Measurements from ENCODE around the gene FOXA3. TPM values are rescaled to one million over a fixed set of nuclear protein-coding genes. Genes with fewer than 3 reads are reported as not detected.

FOXA3 gene
- total and polyA plus RNA-seq, 2 experiments from 2014 or later = 14.6 to 18.6 TPM

DNA sequence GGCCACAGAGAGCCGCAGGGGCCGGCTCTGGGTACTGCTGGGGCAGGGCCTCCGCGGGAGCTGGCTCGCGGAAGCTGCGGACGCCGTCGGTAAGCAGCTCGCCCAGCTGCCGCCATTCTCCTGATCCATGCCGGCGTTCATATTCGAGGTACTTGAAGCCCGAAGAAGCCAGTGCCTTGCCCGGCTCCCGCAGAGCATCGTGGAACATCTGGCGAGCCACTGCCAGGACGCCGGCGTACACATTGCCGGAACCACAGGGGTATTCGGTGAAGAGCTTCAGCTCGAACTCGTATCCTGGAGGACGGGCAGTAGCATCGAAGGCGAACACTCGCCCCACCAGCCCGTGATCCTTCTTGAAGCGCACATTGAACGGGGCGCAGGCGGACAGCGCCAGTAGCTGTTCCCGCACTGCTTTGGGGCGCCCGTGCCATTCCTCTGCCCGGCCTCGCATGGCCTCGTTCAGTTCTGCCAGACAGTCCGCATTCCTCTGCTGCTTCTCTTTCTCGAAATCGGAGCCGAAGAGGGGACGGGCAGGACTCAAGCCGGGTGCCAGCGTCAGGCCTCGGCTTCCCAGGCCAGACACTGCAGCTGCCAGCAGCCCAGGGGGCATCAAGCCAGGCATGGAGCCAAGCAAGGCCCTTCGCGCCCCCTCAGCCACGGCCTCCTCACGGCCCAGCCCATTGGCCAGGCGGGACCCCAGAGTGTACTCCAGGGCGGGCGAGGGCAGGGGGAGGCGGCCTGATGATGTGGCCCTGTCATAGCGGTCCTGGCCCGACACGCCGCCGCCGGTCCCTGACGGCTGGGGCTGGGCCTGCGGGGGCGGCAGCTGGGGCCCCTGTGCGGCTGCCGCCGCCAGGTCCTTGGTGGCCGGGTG is 20.8 kb downstream of the FOXA3 start:
- no peaks in the 10 kb centered on the region for H3K9me3 ChIP-seq (ENCODE audit: low read depth)
- no peak overlapping the region for H2AFZ ChIP-seq
- DNase-seq (ENCODE audit: low spot score) = no peak
- no peaks in the 10 kb centered on the region for H3K27me3 ChIP-seq
- H3K4me1 ChIP-seq (ENCODE audit: insufficient read depth) = peaks cover 17% of the 10 kb centered on the region
- 69% methylated on average over 59 of the region's 72 CpGs for WGBS (ENCODE audit: low lambda C conversion rate, missing lambda C conversion rate)
- H3K79me2 ChIP-seq = peaks cover 22% of the 10 kb centered on the region
- H3K27ac ChIP-seq = peak overlapping the region; percentile 95
- no peaks in the 10 kb centered on the region for H3K9me2 ChIP-seq (replicated peaks; ENCODE audit: insufficient read depth)
- peaks cover 19% of the 10 kb centered on the region for H4K20me1 ChIP-seq (ENCODE audit: insufficient read depth, poor library complexity, severe bottlenecking)
- TF ChIP-seq EZH2phosphoT487 (IDR thresholded peaks at IDR 0.05; ENCODE audit: low read depth, severe bottlenecking, unreplicated experiment) = no peak
- TF ChIP-seq EZH2 (IDR thresholded peaks at IDR 0.05; ENCODE audit: borderline replicate concordance) = no peak
- H3K4me3 ChIP-seq = peak overlapping the region; percentile 73
- no peaks in the 10 kb centered on the region for H3K36me3 ChIP-seq (replicated peaks; ENCODE audit: insufficient read depth, low read depth)
- peak overlapping the region; percentile 93 for H3K4me2 ChIP-seq

DNA sequence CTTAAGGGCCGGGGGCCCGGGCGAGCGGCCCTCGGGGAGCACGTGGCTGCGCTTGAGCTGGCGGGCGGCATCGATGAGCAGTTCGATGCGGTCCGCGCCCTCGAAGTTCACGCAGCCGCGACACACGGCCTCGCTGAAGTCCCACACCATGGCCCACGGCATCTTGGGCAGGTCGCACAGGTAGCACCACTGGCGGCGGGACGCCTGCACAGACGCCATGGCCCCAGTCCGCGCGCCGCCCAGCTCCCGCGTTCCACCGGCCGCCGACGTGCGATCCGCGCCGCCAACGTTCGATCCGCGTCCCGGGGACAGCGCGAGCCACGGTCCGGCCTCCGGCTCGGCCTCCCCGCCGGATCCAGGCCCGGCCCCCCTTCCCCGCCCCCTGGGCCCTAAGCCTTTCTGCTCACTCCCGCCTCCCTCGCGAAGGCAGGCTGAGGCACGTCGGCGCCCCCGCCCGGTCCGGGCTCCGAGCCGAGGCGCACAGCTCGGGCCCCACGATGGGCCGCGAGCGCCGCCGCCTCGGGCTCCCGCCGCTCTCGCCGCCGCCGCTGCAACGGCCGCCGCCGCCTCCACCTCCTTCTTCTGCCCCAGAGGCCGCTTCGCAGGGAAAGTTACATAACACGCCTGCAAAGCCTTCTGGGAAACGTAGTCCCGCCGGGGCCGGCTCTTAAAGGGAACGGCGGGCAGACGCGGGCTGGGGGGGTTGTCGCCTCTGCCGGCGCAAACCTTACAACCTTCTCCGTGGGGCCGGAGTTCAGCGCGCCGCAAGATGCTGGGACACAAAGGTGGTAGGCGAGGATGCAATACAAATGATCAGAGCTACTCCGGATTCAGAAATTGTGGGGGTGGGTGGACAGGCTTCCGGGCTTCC is 21.7 kb downstream of the FOXA3 start, which contains the start of gene IRF2BP1:
Gene IRF2BP1, minus strand, starts transcription at position 586 of the 871 bp plus-strand sequence. Its CDS starts 367 bp downstream, at position 219.
- peak within 1 kb of the TSS; percentile 73 for H3K4me3 ChIP-seq
- peak within 1 kb of the TSS; percentile 93 for H3K4me2 ChIP-seq
- H3K27me3 ChIP-seq = no peaks in the 10 kb centered on the region
- peak within 1 kb of the TSS; percentile 68 for H2AFZ ChIP-seq
- H3K9me2 ChIP-seq (replicated peaks; ENCODE audit: insufficient read depth) = no peaks in the 10 kb centered on the region
- under 1% methylated on average over 96 of the region's 107 CpGs for WGBS (ENCODE audit: low lambda C conversion rate, missing lambda C conversion rate)
- H3K79me2 ChIP-seq = peaks cover 22% of the 10 kb centered on the region
- DNase-seq (ENCODE audit: low spot score) = peak; percentile 97
- H3K9me3 ChIP-seq (ENCODE audit: low read depth) = no peaks in the 10 kb centered on the region
- peak within 1 kb of the TSS; percentile 95 for H3K27ac ChIP-seq
- peaks cover 17% of the 10 kb centered on the region for H3K4me1 ChIP-seq (ENCODE audit: insufficient read depth)
- TF ChIP-seq CTCF (IDR thresholded peaks at IDR 0.05; ENCODE audit: poor library complexity) (no peak), EZH2 (IDR thresholded peaks at IDR 0.05; ENCODE audit: borderline replicate concordance) (no peak), EZH2phosphoT487 (IDR thresholded peaks at IDR 0.05; ENCODE audit: low read depth, severe bottlenecking, unreplicated experiment) (no peak)
- H3K36me3 ChIP-seq (replicated peaks; ENCODE audit: insufficient read depth, low read depth) = no peaks in the 10 kb centered on the region
- peaks cover 19% of the 10 kb centered on the region for H4K20me1 ChIP-seq (ENCODE audit: insufficient read depth, poor library complexity, severe bottlenecking)

GRCh38 chr19:45886427-45887199 is 22.5 kb downstream of the FOXA3 start:
- 1% methylated on average over 32 of the region's 32 CpGs for WGBS (ENCODE audit: low lambda C conversion rate, missing lambda C conversion rate)
- peaks cover 17% of the 10 kb centered on the region for H3K4me1 ChIP-seq (ENCODE audit: insufficient read depth)

More at GRCh38 chr19:45886427-45887199, 22.5 kb downstream of the FOXA3 start:
- peak overlapping the region; percentile 73 for H3K4me3 ChIP-seq
- H2AFZ ChIP-seq = peak overlapping the region; percentile 68
- H3K79me2 ChIP-seq = peaks cover 22% of the 10 kb centered on the region
- H3K9me3 ChIP-seq (ENCODE audit: low read depth) = no peaks in the 10 kb centered on the region
- peaks cover 19% of the 10 kb centered on the region for H4K20me1 ChIP-seq (ENCODE audit: insufficient read depth, poor library complexity, severe bottlenecking)
- peak overlapping the region; percentile 95 for H3K27ac ChIP-seq
- peak; percentile 96 for DNase-seq (ENCODE audit: low spot score)
- no peaks in the 10 kb centered on the region for H3K36me3 ChIP-seq (replicated peaks; ENCODE audit: insufficient read depth, low read depth)
- TF ChIP-seq EZH2 (IDR thresholded peaks at IDR 0.05; ENCODE audit: borderline replicate concordance) = no peak
- no peak for TF ChIP-seq CTCF (IDR thresholded peaks at IDR 0.05; ENCODE audit: poor library complexity)
- TF ChIP-seq EZH2phosphoT487 (IDR thresholded peaks at IDR 0.05; ENCODE audit: low read depth, severe bottlenecking, unreplicated experiment) = no peak
- H3K27me3 ChIP-seq = no peaks in the 10 kb centered on the region
- no peaks in the 10 kb centered on the region for H3K9me2 ChIP-seq (replicated peaks; ENCODE audit: insufficient read depth)
- H3K4me2 ChIP-seq = peak overlapping the region; percentile 82
